A673 (cell line): Measurements from ENCODE around the gene SNAI3. TPM values are rescaled to one million over a fixed set of nuclear protein-coding genes. Genes with fewer than 3 reads are reported as not detected.

Experiments used
- BruUV-seq: library from RNA; stranded (reverse); fragments of 400-500 nt; replicated peaks from 2 replicates; lab custom pipeline; 2021; lab: Mats Ljungman, UMichigan
- CTCF ChIA-PET: fragments of 300-600 bp; sonication (Branson Sonifier 250); formaldehyde crosslinking; loops from one replicate; lab custom pipeline; 2022; ENCODE audit warnings: antibody characterized with exemption; lab: Charles Lee
- POLR2A ChIA-PET: fragments of 300-600 bp; sonication (Branson Sonifier 250); formaldehyde crosslinking; loops from one replicate; lab custom pipeline; 2022; ENCODE audit warnings: antibody characterized with exemption; ENCODE audit not compliant: low non-redundant PET; lab: Charles Lee
- DNase-seq: peaks from one replicate; pipeline ENCODE4 v3.0.0-alpha.2; 2015; ENCODE audit warnings: low spot score
- H3K27ac ChIP-seq: fragments of 200-600 bp; sonication (generic); 2 replicates; pipeline ENCODE4 v1.5.1; 2016; ENCODE audit warnings: mixed run types, low read depth, mild to moderate bottlenecking, mixed read lengths, antibody characterized with exemption, low read length; ENCODE audit not compliant: poor library complexity, severe bottlenecking
- H3K27me3 ChIP-seq: fragments of 200-600 bp; sonication (generic); replicated peaks from 2 replicates; pipeline ENCODE4 v1.6.1; 2017; ENCODE audit warnings: mixed run types, low read depth, mild to moderate bottlenecking, mixed read lengths, antibody characterized with exemption, low read length; ENCODE audit not compliant: insufficient read depth, poor library complexity
- H3K36me3 ChIP-seq: fragments of 200-600 bp; sonication (generic); 2 replicates; pipeline ENCODE4 v1.6.1; 2016; ENCODE audit warnings: mixed run types, mild to moderate bottlenecking, mixed read lengths, antibody characterized with exemption, low read length; ENCODE audit not compliant: insufficient read depth, poor library complexity, severe bottlenecking
- H3K4me1 ChIP-seq: fragments of 200-600 bp; sonication (generic); 2 replicates; pipeline ENCODE4 v1.6.1; 2017; ENCODE audit warnings: mixed run types, mild to moderate bottlenecking, mixed read lengths, antibody characterized with exemption, low read length; ENCODE audit not compliant: insufficient read depth, poor library complexity, severe bottlenecking
- H3K4me3 ChIP-seq: fragments of 200-600 bp; sonication (generic); 2 replicates; pipeline ENCODE4 v1.5.1; 2016; ENCODE audit warnings: low read depth, mixed run types, mild to moderate bottlenecking, mixed read lengths, low read length; ENCODE audit not compliant: poor library complexity, severe bottlenecking
- H3K9me3 ChIP-seq: fragments of 200-600 bp; sonication (generic); 2 replicates; pipeline ENCODE4 v1.6.1; 2016; ENCODE audit warnings: mixed run types, low read depth, mild to moderate bottlenecking, mixed read lengths, antibody characterized with exemption, low read length; ENCODE audit not compliant: poor library complexity, severe bottlenecking
- CTCF ChIP-seq: fragments of 300-800, 200-600 bp; sonication (generic); conservative IDR thresholded peaks from 2 replicates; pipeline ENCODE4 v1.5.1; 2017; ENCODE audit warnings: low read depth, mild to moderate bottlenecking, antibody characterized with exemption, low read length, moderate library complexity, mixed read lengths
- EZH2 ChIP-seq: fragments of 200-600 bp; sonication (generic); IDR thresholded peaks from 2 replicates; pipeline ENCODE4 v1.6.1; 2017; ENCODE audit warnings: borderline replicate concordance, low read depth, mild to moderate bottlenecking, mixed read lengths, antibody characterized with exemption, low read length; ENCODE audit not compliant: poor library complexity, severe bottlenecking
- intact Hi-C: fragments of 100-400 bp; cut with micrococcal nuclease; formaldehyde crosslinking; loops from one replicate; pipeline ENCODE4 v1.10.0; 2022; ENCODE audit not compliant: unreplicated experiment
- total RNA-seq: library from RNA; stranded (reverse); gene quantifications from 2 replicates; pipeline ENCODE4 v1.2.3, GENCODE V29; 2021

SNAI3 gene
- total RNA-seq, 1 experiment from 2014 or later = not detected

DNA sequence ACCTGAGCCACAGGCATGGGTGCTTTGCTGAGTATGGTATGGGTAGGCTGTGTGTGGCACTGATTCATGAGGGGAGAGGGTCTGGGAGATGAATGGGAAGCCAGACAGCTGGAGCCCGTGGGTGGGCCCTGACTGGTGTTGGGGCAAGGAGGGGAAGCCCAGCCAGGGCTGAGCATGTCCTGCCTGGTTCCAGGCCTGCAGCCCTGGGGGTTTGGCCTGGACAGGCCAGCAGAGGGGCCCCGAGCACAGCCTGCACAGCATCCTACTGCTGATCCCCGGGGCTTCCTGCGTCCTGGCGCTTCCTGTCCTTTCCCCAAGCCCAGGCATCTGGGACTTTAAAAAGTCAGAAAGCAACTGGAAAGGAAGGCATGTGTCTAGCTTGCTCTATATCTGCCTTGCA lies 18.8 kb downstream of the SNAI3 start:
- intact Hi-C loops = no loop called here
- no peaks in the 10 kb centered on the region for H3K9me3 ChIP-seq
- H3K4me1 ChIP-seq = no peaks in the 10 kb centered on the region
- no peaks in the 10 kb centered on the region for H3K36me3 ChIP-seq
- CTCF ChIA-PET = no interaction called here
- no peak overlapping the region for H3K27ac ChIP-seq
- no peaks in the 10 kb centered on the region for H3K27me3 ChIP-seq
- no peak for DNase-seq
- TF ChIP-seq EZH2 = no peak
- TF ChIP-seq CTCF = no peak
- no peak overlapping the region for H3K4me3 ChIP-seq
- BruUV-seq = no TSS peak
- POLR2A ChIA-PET = no interaction called here

DNA sequence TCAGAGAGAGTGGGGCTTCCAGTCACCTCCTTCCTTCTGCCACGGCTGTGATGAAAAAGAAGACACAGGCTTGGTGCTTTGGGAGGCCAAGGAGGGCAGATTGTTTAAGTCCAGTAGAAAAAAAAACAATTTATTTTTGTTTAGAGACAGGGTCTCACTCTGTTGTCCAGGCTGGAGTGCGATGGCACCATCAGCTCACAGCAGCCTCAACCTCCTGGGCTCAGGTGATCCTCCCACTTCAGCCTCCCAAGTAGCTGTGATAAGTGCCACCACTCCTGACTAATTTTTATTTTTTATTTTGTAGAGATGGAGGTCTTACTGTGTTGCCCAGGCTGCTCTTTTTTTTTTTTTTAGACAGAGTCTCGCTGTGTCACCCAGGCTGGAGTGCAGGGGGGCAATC lies 20.7 kb downstream of the SNAI3 start:
- CTCF ChIA-PET = no interaction called here
- DNase-seq = no peak
- TF ChIP-seq CTCF = no peak
- TF ChIP-seq EZH2 = no peak

DNA sequence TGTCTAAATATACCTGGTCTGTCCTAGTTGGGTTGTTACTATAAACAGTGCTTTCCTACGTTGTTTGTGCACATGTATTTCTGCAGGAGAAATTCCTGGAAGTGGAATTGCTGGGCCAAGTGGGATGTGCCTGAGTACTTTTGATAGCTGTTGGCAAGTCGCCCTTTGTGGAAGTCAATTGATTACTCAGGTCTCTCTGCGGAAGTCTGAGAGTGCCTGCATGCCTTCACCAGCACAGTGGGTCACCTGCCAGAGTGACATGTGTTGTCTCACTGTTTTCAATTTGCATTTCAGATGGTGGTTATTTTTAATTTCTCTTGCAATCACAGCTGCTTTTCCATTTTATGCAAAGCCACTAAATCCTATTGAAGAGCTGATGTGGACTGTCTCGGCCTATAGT lies 21.2 kb downstream of the SNAI3 start:
- Histone ChIP-seq H3K27ac (no peak overlapping the region), H3K27me3 (no peaks in the 10 kb centered on the region), H3K4me1 (no peaks in the 10 kb centered on the region), H3K4me3 (no peak overlapping the region), H3K36me3 (peaks cover under 1% of the 10 kb centered on the region), H3K9me3 (no peaks in the 10 kb centered on the region)
- intact Hi-C loops = no loop called here
- BruUV-seq = no TSS peak
- TF ChIP-seq CTCF (no peak), EZH2 (no peak)
- DNase-seq = no peak
- ChIA-PET POLR2A (no interaction called here), CTCF (no interaction called here)

More for the DNA sequence above, 20.7 kb downstream of the SNAI3 start:
- intact Hi-C loops = no loop called here
- BruUV-seq = no TSS peak
- H3K36me3 ChIP-seq = no peaks in the 10 kb centered on the region
- H3K27ac ChIP-seq = no peak overlapping the region
- POLR2A ChIA-PET = no interaction called here
- H3K4me1 ChIP-seq = no peaks in the 10 kb centered on the region
- H3K9me3 ChIP-seq = no peaks in the 10 kb centered on the region
- no peaks in the 10 kb centered on the region for H3K27me3 ChIP-seq
- H3K4me3 ChIP-seq = no peak overlapping the region
